ENCODE data around the gene RNF187.

The RNF187 gene

GRCh38 chr1:228515200-228515834 is 28.1 kb downstream of the RNF187 start:
- H2AK5ac ChIP-seq (ENCODE audit: low read length, severe bottlenecking): no peak overlapping the region
- no peak overlapping the region for H3K4ac ChIP-seq (ENCODE audit: low read depth in 1 of 2, low read length in 2 of 2)
- H2BK15ac ChIP-seq (ENCODE audit: low read depth, poor library complexity, severe bottlenecking): no peak overlapping the region
- no peak overlapping the region for H3K27ac ChIP-seq (ENCODE audit: low read length, poor library complexity, severe bottlenecking)
- H3K23ac ChIP-seq (ENCODE audit: low read length in 2 of 2): no peak overlapping the region
- H4K91ac ChIP-seq (ENCODE audit: low read length): no peak overlapping the region
- H3K4me1 ChIP-seq (ENCODE audit: control insufficient read depth, insufficient read depth, low read depth, low read length): no peaks in the 10 kb centered on the region
- peak; percentile 63 for DNase-seq
- no peak overlapping the region for H3K9ac ChIP-seq (ENCODE audit: low read length)
- no peak overlapping the region for H3K4me2 ChIP-seq (ENCODE audit: low read length, poor library complexity, severe bottlenecking)
- no peak overlapping the region for H3K14ac ChIP-seq (ENCODE audit: low read length in 2 of 2)
- no peaks in the 10 kb centered on the region for H3K79me1 ChIP-seq (replicated peaks; ENCODE audit: low read length, poor library complexity, severe bottlenecking)
- H3K9me3 ChIP-seq (ENCODE audit: control insufficient read depth, low read length): no peaks in the 10 kb centered on the region
- H3K18ac ChIP-seq (ENCODE audit: low read depth in 1 of 2, low read length in 2 of 2): no peak overlapping the region
- no peak overlapping the region for H2BK12ac ChIP-seq (ENCODE audit: low read length in 2 of 2)
- H2BK120ac ChIP-seq (ENCODE audit: low read depth, low read length): no peak overlapping the region
- WGBS: no CpG with 5 or more reads among the region's 2 CpGs
- no peak overlapping the region for H3K4me3 ChIP-seq (ENCODE audit: insufficient read depth in 1 of 2, low read depth in 1 of 2, low read length in 2 of 2)
- H2BK5ac ChIP-seq (ENCODE audit: low read depth, low read length, poor library complexity, severe bottlenecking): no peak overlapping the region
- H3K36me3 ChIP-seq (ENCODE audit: control insufficient read depth in 1 of 2, insufficient read depth in 2 of 2, low read depth in 1 of 2, low read length in 2 of 2): no peaks in the 10 kb centered on the region
- no peak overlapping the region for H2AFZ ChIP-seq (ENCODE audit: low read depth, low read length)
- H3K27me3 ChIP-seq (ENCODE audit: control insufficient read depth in 1 of 2, insufficient read depth in 1 of 2, low read length in 2 of 2): peaks cover 57 to 88% of the 10 kb centered on the region in 2 experiments
- no peak overlapping the region for H4K8ac ChIP-seq (ENCODE audit: low read length)

DNA sequence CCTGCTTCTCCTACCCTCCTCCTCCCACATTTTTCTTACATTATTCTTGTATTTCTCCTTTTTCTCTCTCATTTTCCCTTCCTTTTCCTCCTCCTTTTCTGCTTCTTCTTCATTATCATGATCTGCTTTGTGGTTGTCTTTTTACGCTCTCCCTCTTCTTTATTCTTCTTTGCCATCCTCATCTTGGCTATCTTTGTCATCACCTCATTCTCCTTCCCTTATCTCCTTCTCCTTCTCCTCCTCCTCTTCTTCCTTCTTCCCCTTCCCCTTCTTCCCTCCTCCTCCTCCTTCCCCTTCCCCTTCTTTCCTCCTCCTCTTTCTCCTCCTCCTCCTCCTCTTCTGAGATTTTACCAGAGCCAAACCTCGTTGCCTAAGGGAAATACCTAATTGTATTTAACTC is 30.5 kb downstream of the RNF187 start:
- Histone ChIP-seq H3K14ac (ENCODE audit: low read length in 2 of 2) (no peak overlapping the region), H2BK5ac (ENCODE audit: low read depth, low read length, poor library complexity, severe bottlenecking) (no peak overlapping the region), H2AFZ (ENCODE audit: low read depth, low read length) (no peak overlapping the region), H3K9ac (ENCODE audit: low read length) (no peak overlapping the region), H3K79me1 (replicated peaks; ENCODE audit: low read length, poor library complexity, severe bottlenecking) (no peaks in the 10 kb centered on the region), H3K4me1 (ENCODE audit: control insufficient read depth, insufficient read depth, low read depth, low read length) (no peaks in the 10 kb centered on the region), H2BK15ac (ENCODE audit: low read depth, poor library complexity, severe bottlenecking) (no peak overlapping the region), H3K27me3 (ENCODE audit: control insufficient read depth in 1 of 2, insufficient read depth in 1 of 2, low read length in 2 of 2) (peaks cover 34 to 66% of the 10 kb centered on the region in 2 experiments), H3K4me3 (ENCODE audit: insufficient read depth in 1 of 2, low read depth in 1 of 2, low read length in 2 of 2) (no peak overlapping the region), H2BK120ac (ENCODE audit: low read depth, low read length) (no peak overlapping the region), H3K36me3 (ENCODE audit: control insufficient read depth in 1 of 2, insufficient read depth in 2 of 2, low read depth in 1 of 2, low read length in 2 of 2) (no peaks in the 10 kb centered on the region), H3K18ac (ENCODE audit: low read depth in 1 of 2, low read length in 2 of 2) (no peak overlapping the region), H3K23ac (ENCODE audit: low read length in 2 of 2) (no peak overlapping the region), H2BK12ac (ENCODE audit: low read length in 2 of 2) (no peak overlapping the region), H4K8ac (ENCODE audit: low read length) (no peak overlapping the region), H4K91ac (ENCODE audit: low read length) (no peak overlapping the region), H3K4ac (ENCODE audit: low read depth in 1 of 2, low read length in 2 of 2) (no peak overlapping the region), H3K4me2 (ENCODE audit: low read length, poor library complexity, severe bottlenecking) (no peak overlapping the region), H2AK5ac (ENCODE audit: low read length, severe bottlenecking) (no peak overlapping the region), H3K27ac (ENCODE audit: low read length, poor library complexity, severe bottlenecking) (no peak overlapping the region), H3K9me3 (ENCODE audit: control insufficient read depth, low read length) (no peaks in the 10 kb centered on the region)
- 43% methylated on average over 2 of the region's 2 CpGs for WGBS
- DNase-seq: no peak

- H4K8ac ChIP-seq (ENCODE audit: low read length): no peak overlapping the region
- H2BK120ac ChIP-seq (ENCODE audit: low read depth, low read length): no peak overlapping the region
- DNase-seq: no peak
- WGBS: 53% methylated on average over 4 of the region's 5 CpGs
- H4K91ac ChIP-seq (ENCODE audit: low read length): no peak overlapping the region
- no peaks in the 10 kb centered on the region for H3K9me3 ChIP-seq (ENCODE audit: control insufficient read depth, low read length)
- H3K36me3 ChIP-seq (ENCODE audit: control insufficient read depth in 1 of 2, insufficient read depth in 2 of 2, low read depth in 1 of 2, low read length in 2 of 2): no peaks in the 10 kb centered on the region
- no peak overlapping the region for H2BK5ac ChIP-seq (ENCODE audit: low read depth, low read length, poor library complexity, severe bottlenecking)
- no peak overlapping the region for H3K27ac ChIP-seq (ENCODE audit: low read length, poor library complexity, severe bottlenecking)
- no peaks in the 10 kb centered on the region for H3K4me1 ChIP-seq (ENCODE audit: control insufficient read depth, insufficient read depth, low read depth, low read length)
- H3K4me2 ChIP-seq (ENCODE audit: low read length, poor library complexity, severe bottlenecking): no peak overlapping the region
- no peak overlapping the region for H2BK12ac ChIP-seq (ENCODE audit: low read length in 2 of 2)
- H2BK15ac ChIP-seq (ENCODE audit: low read depth, poor library complexity, severe bottlenecking): no peak overlapping the region
- H2AK5ac ChIP-seq (ENCODE audit: low read length, severe bottlenecking): no peak overlapping the region
- H3K14ac ChIP-seq (ENCODE audit: low read length in 2 of 2): no peak overlapping the region
- no peak overlapping the region for H3K9ac ChIP-seq (ENCODE audit: low read length)
- H3K23ac ChIP-seq (ENCODE audit: low read length in 2 of 2): no peak overlapping the region
- H3K18ac ChIP-seq (ENCODE audit: low read depth in 1 of 2, low read length in 2 of 2): no peak overlapping the region
- peaks cover 0 to 9% of the 10 kb centered on the region in 2 experiments for H3K27me3 ChIP-seq (ENCODE audit: control insufficient read depth in 1 of 2, insufficient read depth in 1 of 2, low read length in 2 of 2)
- H3K4me3 ChIP-seq (ENCODE audit: insufficient read depth in 1 of 2, low read depth in 1 of 2, low read length in 2 of 2): no peak overlapping the region
- H3K4ac ChIP-seq (ENCODE audit: low read depth in 1 of 2, low read length in 2 of 2): no peak overlapping the region
- no peak overlapping the region for H2AFZ ChIP-seq (ENCODE audit: low read depth, low read length)
- H3K79me1 ChIP-seq (replicated peaks; ENCODE audit: low read length, poor library complexity, severe bottlenecking): no peaks in the 10 kb centered on the region
These were observed 40.4 kb downstream of the RNF187 start for GRCh38 chr1:228527596-228527995.

DNA sequence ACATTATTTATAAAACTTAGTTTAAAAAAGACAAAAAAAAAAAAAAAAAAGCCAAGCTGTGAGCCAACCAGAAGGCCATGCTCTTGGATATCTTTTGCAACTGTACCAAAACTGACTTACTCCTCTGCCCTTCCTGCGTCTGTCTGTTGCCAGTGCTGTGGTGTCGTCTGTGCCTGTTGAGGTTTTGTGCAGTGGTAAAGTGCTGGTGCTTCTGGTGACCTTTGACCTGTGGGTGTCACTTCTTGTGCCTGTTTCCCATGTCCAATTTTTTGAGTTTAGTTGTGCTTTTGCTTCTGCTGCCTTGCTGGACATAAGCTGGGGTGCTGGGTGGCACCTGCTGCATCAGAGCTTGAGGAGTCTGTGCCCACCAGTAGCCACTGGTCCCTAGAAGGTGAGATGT is 41.4 kb downstream of the RNF187 start:
- no peaks in the 10 kb centered on the region for H3K4me1 ChIP-seq (ENCODE audit: control insufficient read depth, insufficient read depth, low read depth, low read length)
- no peak overlapping the region for H4K8ac ChIP-seq (ENCODE audit: low read length)
- no peak overlapping the region for H2BK5ac ChIP-seq (ENCODE audit: low read depth, low read length, poor library complexity, severe bottlenecking)
- H3K9ac ChIP-seq (ENCODE audit: low read length): no peak overlapping the region
- no peak overlapping the region for H4K91ac ChIP-seq (ENCODE audit: low read length)
- H3K4me3 ChIP-seq (ENCODE audit: insufficient read depth in 1 of 2, low read depth in 1 of 2, low read length in 2 of 2): no peak overlapping the region
- no peak overlapping the region for H2BK12ac ChIP-seq (ENCODE audit: low read length in 2 of 2)
- no peak overlapping the region for H3K23ac ChIP-seq (ENCODE audit: low read length in 2 of 2)
- no peak overlapping the region for H3K18ac ChIP-seq (ENCODE audit: low read depth in 1 of 2, low read length in 2 of 2)
- no peaks in the 10 kb centered on the region for H3K79me1 ChIP-seq (replicated peaks; ENCODE audit: low read length, poor library complexity, severe bottlenecking)
- H3K27me3 ChIP-seq (ENCODE audit: control insufficient read depth in 1 of 2, insufficient read depth in 1 of 2, low read length in 2 of 2): peaks cover 0 to 9% of the 10 kb centered on the region in 2 experiments
- DNase-seq: no peak
- H2AK5ac ChIP-seq (ENCODE audit: low read length, severe bottlenecking): no peak overlapping the region
- no peak overlapping the region for H2BK120ac ChIP-seq (ENCODE audit: low read depth, low read length)
- WGBS: 64% methylated on average over 2 of the region's 2 CpGs
- no peak overlapping the region for H3K27ac ChIP-seq (ENCODE audit: low read length, poor library complexity, severe bottlenecking)
- no peaks in the 10 kb centered on the region for H3K9me3 ChIP-seq (ENCODE audit: control insufficient read depth, low read length)
- H3K4ac ChIP-seq (ENCODE audit: low read depth in 1 of 2, low read length in 2 of 2): no peak overlapping the region
- H2BK15ac ChIP-seq (ENCODE audit: low read depth, poor library complexity, severe bottlenecking): no peak overlapping the region
- H3K36me3 ChIP-seq (ENCODE audit: control insufficient read depth in 1 of 2, insufficient read depth in 2 of 2, low read depth in 1 of 2, low read length in 2 of 2): no peaks in the 10 kb centered on the region
- no peak overlapping the region for H3K14ac ChIP-seq (ENCODE audit: low read length in 2 of 2)
- H3K4me2 ChIP-seq (ENCODE audit: low read length, poor library complexity, severe bottlenecking): no peak overlapping the region
- H2AFZ ChIP-seq (ENCODE audit: low read depth, low read length): no peak overlapping the region

All from mesenchymal stem cell (in vitro differentiated cells and primary cell).